Breast epithelium (tissue), 4 donors: ENCODE results near the gene PNPO. TPM values are rescaled to one million over a fixed set of nuclear protein-coding genes. Genes with fewer than 3 reads are reported as not detected.
"Not testable (repeated sequence)": the region's sequence is repeated elsewhere in the genome, so short reads cannot be mapped to it uniquely, and the experiment has no call there.

Experiments
- DNase-seq, 2 donors: peaks; one replicate each; pipeline ENCODE4 v3.0.0-alpha.2; 2019; ENCODE audit warnings: low spot score in 2 of 2
- H3K27ac ChIP-seq, 2 donors: fragments of 200-600 bp; sonication (generic) in 1 of 2; one replicate each; pipeline ENCODE4 v1.5.1; 2016 to 2019; ENCODE audit warnings: mild to moderate bottlenecking in 1 of 2
- H3K27me3 ChIP-seq, 2 donors: fragments of 200-600 bp; sonication (generic) in 1 of 2; one replicate each; pipeline versions ENCODE4 v1.5.1 to v1.6.0; 2017 to 2019; ENCODE audit warnings: control low read depth in 1 of 2, mild to moderate bottlenecking in 1 of 2
- H3K36me3 ChIP-seq: fragments of 200-600 bp; one replicate; pipeline ENCODE4 v1.5.1; 2019
- H3K4me1 ChIP-seq, 2 donors: fragments of 200-600 bp; sonication (generic); one replicate each; pipeline ENCODE4 v1.5.1; 2016 to 2019; ENCODE audit warnings: control low read depth in 1 of 2
- H3K4me3 ChIP-seq, 3 donors: fragments of 200-600 bp; sonication (generic); 1 replicate in 2 of 3; 2 replicates in 1 of 3; pipeline ENCODE4 v1.5.1; 2016 to 2019; ENCODE audit warnings: mild to moderate bottlenecking in 3 of 3, moderate library complexity in 2 of 3
- H3K9me3 ChIP-seq, 2 donors: fragments of 200-600 bp; sonication (generic) in 1 of 2; one replicate each; pipeline ENCODE4 v1.5.1; 2016 to 2019; ENCODE audit warnings: control low read depth in 1 of 2
- POLR2A ChIP-seq: fragments of 450-650 bp; IDR thresholded peaks from one replicate; pipeline ENCODE4 v1.6.1; 2016; ENCODE audit warnings: antibody characterized with exemption, mild to moderate bottlenecking, moderate library complexity
- POLR2AphosphoS5 ChIP-seq, 3 donors: sonication (generic); formaldehyde crosslinking; IDR thresholded peaks; one replicate each; pipeline ENCODE4 v1.6.1; 2017; ENCODE audit warnings: antibody characterized with exemption in 3 of 3
- intact Hi-C: fragments of 100-400 bp; cut with DNase I; formaldehyde crosslinking; loops from one replicate; pipeline ENCODE4 v1.15.1; 2023; ENCODE audit warnings: low total_unique reads
- total RNA-seq, 3 donors: library from RNA; depleted of rRNA; stranded (reverse); fragments of >200 nt; gene quantifications; one replicate each; pipeline ENCODE4 v1.1.0, GENCODE V29; 2016
- TF ChIP-seq, protein P1 (sequence below), 3 donors: fragments of 450-650 bp; IDR thresholded peaks; one replicate each; pipeline ENCODE4 v1.5.1; 2016 to 2017; ENCODE audit warnings: antibody characterized with exemption in 3 of 3, mild to moderate bottlenecking in 3 of 3, moderate library complexity in 3 of 3

The PNPO gene
- total RNA-seq, 3 donors from 2014 or later, result 28.3 to 61.2 (median 34.7) TPM

DNA sequence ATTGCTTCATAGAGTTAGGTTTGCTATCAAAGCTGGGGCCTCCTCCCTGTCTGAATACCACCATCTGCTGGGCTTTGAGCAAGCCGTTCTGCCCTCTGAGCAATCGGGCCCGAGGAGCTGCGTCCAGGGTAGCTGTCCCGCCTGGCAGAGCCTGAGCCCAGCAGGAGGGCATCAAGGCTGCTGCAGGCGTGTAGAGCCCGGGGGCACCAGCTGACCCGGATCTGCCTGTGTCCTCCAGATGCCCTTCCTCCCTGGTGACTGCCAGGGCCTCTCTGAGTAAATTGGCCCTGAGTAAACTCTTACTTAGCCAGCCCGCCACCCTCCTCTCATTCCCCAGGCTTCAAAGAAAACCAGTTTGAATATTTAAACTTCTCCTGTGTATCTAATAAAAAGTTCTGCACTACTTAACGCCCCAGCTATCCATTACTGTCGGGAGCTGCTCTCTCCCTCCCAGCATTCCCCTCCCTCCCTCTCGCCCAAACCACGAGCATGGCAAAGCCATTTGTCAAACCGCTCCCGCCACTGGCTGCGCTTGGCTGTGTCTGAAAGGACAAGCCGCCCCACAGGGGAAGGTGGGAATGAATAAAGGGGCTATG lies 46.0 kb downstream of the PNPO start:
- intact Hi-C loops, result no loop called here
- H3K9me3 ChIP-seq, result no peaks in the 10 kb centered on the region
- peak overlapping the region; percentile 30 to 51 for H3K27ac ChIP-seq
- H3K4me1 ChIP-seq, result no peaks in the 10 kb centered on the region
- no peaks in the 10 kb centered on the region for H3K27me3 ChIP-seq
- TF ChIP-seq, protein P1, sequence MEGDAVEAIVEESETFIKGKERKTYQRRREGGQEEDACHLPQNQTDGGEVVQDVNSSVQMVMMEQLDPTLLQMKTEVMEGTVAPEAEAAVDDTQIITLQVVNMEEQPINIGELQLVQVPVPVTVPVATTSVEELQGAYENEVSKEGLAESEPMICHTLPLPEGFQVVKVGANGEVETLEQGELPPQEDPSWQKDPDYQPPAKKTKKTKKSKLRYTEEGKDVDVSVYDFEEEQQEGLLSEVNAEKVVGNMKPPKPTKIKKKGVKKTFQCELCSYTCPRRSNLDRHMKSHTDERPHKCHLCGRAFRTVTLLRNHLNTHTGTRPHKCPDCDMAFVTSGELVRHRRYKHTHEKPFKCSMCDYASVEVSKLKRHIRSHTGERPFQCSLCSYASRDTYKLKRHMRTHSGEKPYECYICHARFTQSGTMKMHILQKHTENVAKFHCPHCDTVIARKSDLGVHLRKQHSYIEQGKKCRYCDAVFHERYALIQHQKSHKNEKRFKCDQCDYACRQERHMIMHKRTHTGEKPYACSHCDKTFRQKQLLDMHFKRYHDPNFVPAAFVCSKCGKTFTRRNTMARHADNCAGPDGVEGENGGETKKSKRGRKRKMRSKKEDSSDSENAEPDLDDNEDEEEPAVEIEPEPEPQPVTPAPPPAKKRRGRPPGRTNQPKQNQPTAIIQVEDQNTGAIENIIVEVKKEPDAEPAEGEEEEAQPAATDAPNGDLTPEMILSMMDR (IDR thresholded peaks at IDR 0.05), result no peak
- no peak for DNase-seq
- H3K36me3 ChIP-seq, result no peaks in the 10 kb centered on the region
- no peak overlapping the region for H3K4me3 ChIP-seq

DNA sequence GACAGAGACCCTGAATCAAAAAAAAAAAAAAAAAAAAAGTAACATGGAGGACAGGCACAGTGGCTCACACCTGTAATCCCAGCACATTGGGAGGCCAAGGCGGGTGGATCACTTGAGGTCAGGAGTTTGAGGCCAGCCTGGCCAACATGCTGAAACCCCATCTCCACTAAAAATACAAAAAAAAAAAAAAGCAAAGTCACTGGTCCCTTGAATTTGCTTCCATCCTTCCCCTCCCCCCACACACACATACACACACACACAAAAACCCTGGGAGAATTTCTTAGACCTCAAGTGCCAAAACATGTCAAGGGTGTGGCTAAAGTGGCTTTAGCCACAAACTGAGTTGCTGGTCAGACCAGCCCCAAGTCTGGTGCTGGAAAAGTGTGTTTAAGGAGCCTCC lies 47.1 kb downstream of the PNPO start:
- H3K27me3 ChIP-seq, H3K9me3 ChIP-seq, H3K4me1 ChIP-seq, H3K36me3 ChIP-seq, intact Hi-C loops, H3K27ac ChIP-seq, H3K4me3 ChIP-seq, DNase-seq: not testable (repeated sequence)

DNA sequence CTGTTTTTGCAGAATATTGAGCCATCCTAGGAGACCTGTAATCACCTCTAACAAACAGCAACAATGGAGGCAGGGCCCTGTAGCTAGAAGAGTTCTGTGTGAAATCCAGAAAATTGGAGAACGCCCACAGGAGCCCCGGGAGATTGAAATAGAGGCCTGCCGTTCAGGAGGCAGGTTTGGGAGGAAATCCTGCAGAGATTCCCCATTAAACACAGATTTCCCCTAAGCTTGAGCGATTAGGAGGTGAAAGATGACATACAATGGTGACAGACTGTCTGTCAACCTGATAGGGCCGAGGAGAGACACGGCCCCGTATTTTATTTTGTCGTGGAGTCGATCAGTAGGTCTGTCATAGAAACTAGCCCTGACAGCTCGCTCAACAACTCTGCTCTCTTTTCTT lies 47.8 kb downstream of the PNPO start:
- H3K4me1 ChIP-seq, result no peaks in the 10 kb centered on the region
- DNase-seq, result no peak
- H3K4me3 ChIP-seq, result no peak overlapping the region
- TF ChIP-seq POLR2A (no peak), POLR2AphosphoS5 (IDR thresholded peaks at IDR 0.05) (no peak)
- TF ChIP-seq, protein P1 (IDR thresholded peaks at IDR 0.05), result no peak
- no peaks in the 10 kb centered on the region for H3K36me3 ChIP-seq
- no peak overlapping the region for H3K27ac ChIP-seq
- no peaks in the 10 kb centered on the region for H3K9me3 ChIP-seq
- intact Hi-C loops, result no loop called here
- H3K27me3 ChIP-seq, result no peaks in the 10 kb centered on the region

DNA sequence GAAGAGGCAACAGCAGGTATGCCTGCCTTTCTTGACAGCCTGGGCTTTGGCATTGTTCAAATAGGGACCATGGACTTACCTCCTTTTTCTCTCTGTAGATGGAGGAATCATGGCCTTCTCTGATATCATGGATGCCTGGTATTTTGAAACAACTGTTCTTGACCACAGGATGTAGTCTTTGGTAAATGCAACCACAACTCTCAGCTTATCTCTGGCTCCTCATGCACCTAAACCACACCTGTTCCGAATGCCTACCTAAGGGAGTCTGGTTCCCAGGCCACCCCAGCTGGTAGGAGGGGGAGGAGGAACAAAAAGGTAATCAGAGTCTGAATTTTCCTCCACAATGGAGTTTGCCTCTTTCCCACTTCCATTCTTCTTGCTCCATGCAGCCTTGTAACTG lies 48.3 kb downstream of the PNPO start:
- no peak overlapping the region for H3K27ac ChIP-seq
- no peaks in the 10 kb centered on the region for H3K36me3 ChIP-seq
- DNase-seq, result no peak
- intact Hi-C loops, result no loop called here
- H3K4me1 ChIP-seq, result no peaks in the 10 kb centered on the region
- H3K9me3 ChIP-seq, result no peaks in the 10 kb centered on the region
- TF ChIP-seq, protein P1 (IDR thresholded peaks at IDR 0.05), result no peak
- TF ChIP-seq POLR2A (no peak), POLR2AphosphoS5 (IDR thresholded peaks at IDR 0.05) (no peak)
- H3K4me3 ChIP-seq, result no peak overlapping the region
- H3K27me3 ChIP-seq, result no peaks in the 10 kb centered on the region

DNA sequence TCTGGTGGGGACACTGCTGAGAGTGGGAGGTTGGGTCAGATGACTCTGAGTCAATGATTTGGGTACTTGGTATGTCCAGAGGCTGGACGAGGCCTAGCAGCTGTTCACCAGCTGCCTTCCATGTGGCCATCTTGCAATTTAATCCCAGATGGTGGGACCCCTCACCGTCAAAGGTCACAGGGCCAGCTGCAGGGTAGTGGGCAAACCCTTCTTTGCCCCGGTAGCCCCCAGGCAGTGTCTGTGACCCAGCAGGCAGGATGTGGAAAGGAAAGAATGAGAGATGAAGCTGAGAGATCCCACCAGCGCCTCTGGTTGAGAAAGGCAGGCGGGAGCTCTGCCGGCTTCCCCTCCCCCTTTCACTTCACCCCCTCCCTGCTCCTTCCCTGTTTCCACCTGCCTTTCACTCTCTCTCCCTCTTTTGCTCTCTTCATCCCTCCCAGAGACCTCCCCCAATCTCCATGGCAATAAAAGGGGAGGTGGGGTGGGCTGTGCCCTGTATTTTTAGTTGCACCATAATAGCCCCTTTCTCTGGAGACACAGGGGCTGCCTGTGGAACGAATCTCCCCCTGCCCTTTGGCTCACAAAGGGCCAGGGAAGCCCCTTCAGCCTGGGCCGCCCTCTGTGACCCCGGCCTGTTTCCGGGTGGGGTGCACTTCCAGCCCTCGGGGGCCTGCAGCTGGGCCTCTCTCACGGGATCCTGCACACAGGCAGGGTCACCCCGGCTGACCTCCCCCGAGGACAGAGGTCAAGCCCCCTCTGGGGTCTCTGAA lies 49.8 kb downstream of the PNPO start:
- H3K4me3 ChIP-seq, result no peak overlapping the region
- DNase-seq, result no peak
- no peak overlapping the region for H3K27ac ChIP-seq
- intact Hi-C loops, result no loop called here
- no peaks in the 10 kb centered on the region for H3K9me3 ChIP-seq
- H3K36me3 ChIP-seq, result no peaks in the 10 kb centered on the region
- H3K4me1 ChIP-seq, result no peaks in the 10 kb centered on the region
- no peaks in the 10 kb centered on the region for H3K27me3 ChIP-seq
- TF ChIP-seq POLR2A, result no peak
- no peak for TF ChIP-seq POLR2AphosphoS5 (IDR thresholded peaks at IDR 0.05)
- TF ChIP-seq, protein P1 (IDR thresholded peaks at IDR 0.05), result no peak
